Keratinocyte (primary cell): Measurements from ENCODE around the gene PHLDB3. TPM values are rescaled to one million over a fixed set of nuclear protein-coding genes. Genes with fewer than 3 reads are reported as not detected.

Experiments
- DNase-seq: peaks from one replicate; pipeline ENCODE4 v3.0.0-alpha.2; 2011; ENCODE audit warnings: low read depth, missing footprints, low spot score
- FAIRE-seq: peaks from 2 replicates; lab custom pipeline; 2011; peaks lifted over from hg19 to GRCh38; lab: Jason Lieb, UNC
- H2AFZ ChIP-seq: 2 replicates; pipeline ENCODE4 v1.6.0; 2012; ENCODE audit warnings: low read length, control low read depth, inconsistent platforms; ENCODE audit not compliant: control insufficient read depth
- H3K27ac ChIP-seq: 2 replicates; pipeline ENCODE4 v1.5.1; 2011; ENCODE audit warnings: low read length; ENCODE audit not compliant: control insufficient read depth, insufficient read depth
- H3K27me3 ChIP-seq: 3 replicates; pipeline ENCODE4 v1.6.0; 2011; ENCODE audit warnings: low read length; ENCODE audit not compliant: control insufficient read depth, insufficient read depth; ENCODE audit errors: extremely low read depth
- H3K36me3 ChIP-seq, 2 experiments: 2 replicates in 1 of 2; 3 replicates in 1 of 2; pipeline ENCODE4 v1.5.1; 2011; ENCODE audit warnings: low read length in 2 of 2, mild to moderate bottlenecking in 1 of 2; ENCODE audit not compliant: control insufficient read depth in 2 of 2, insufficient read depth in 2 of 2; ENCODE audit errors: extremely low read depth in 1 of 2
- H3K4me1 ChIP-seq: 3 replicates; pipeline ENCODE4 v1.5.1; 2011; ENCODE audit warnings: low read length; ENCODE audit not compliant: control insufficient read depth, insufficient read depth; ENCODE audit errors: extremely low read depth
- H3K4me2 ChIP-seq: 3 replicates; pipeline ENCODE4 v1.6.0; 2011; ENCODE audit warnings: low read depth, low read length; ENCODE audit not compliant: control insufficient read depth, insufficient read depth; ENCODE audit errors: extremely low read depth
- H3K4me3 ChIP-seq, 3 experiments: fragments of 200-600 bp in 1 of 3; sonication (generic) in 1 of 3; 2 replicates in 2 of 3; 3 replicates in 1 of 3; pipeline ENCODE4 v1.5.1; 2011 to 2016; ENCODE audit warnings: low read length in 3 of 3, mild to moderate bottlenecking in 3 of 3, control low read depth in 2 of 3, inconsistent platforms in 1 of 3, low read depth in 1 of 3, mixed read lengths in 1 of 3, mixed run types in 1 of 3, moderate library complexity in 1 of 3; ENCODE audit not compliant: control insufficient read depth in 2 of 3, insufficient read depth in 2 of 3; ENCODE audit errors: extremely low read depth in 1 of 3
- H3K79me2 ChIP-seq: 2 replicates; pipeline ENCODE4 v1.6.0; 2012; ENCODE audit warnings: low read length; ENCODE audit not compliant: control insufficient read depth, insufficient read depth
- H3K9ac ChIP-seq: 3 replicates; pipeline ENCODE4 v1.6.0; 2011; ENCODE audit warnings: low read length; ENCODE audit not compliant: control insufficient read depth, insufficient read depth; ENCODE audit errors: extremely low read depth
- H3K9me1 ChIP-seq: 3 replicates; pipeline ENCODE4 v1.6.0; 2011; ENCODE audit warnings: low read length; ENCODE audit not compliant: control insufficient read depth, insufficient read depth; ENCODE audit errors: extremely low read depth
- H3K9me3 ChIP-seq: 2 replicates; pipeline ENCODE4 v1.5.1; 2012; ENCODE audit warnings: low read depth, low read length; ENCODE audit not compliant: control insufficient read depth
- H4K20me1 ChIP-seq: 3 replicates; pipeline ENCODE4 v1.6.0; 2011; ENCODE audit warnings: low read length; ENCODE audit not compliant: control insufficient read depth, insufficient read depth; ENCODE audit errors: extremely low read depth
- CTCF ChIP-seq, 3 experiments: IDR thresholded peaks in 1 of 3; conservative IDR thresholded peaks in 1 of 3; optimal IDR thresholded peaks in 1 of 3; 2 replicates in 2 of 3; 3 replicates in 1 of 3; pipeline versions ENCODE3 to v1.5.1; 2011; ENCODE audit warnings: low read length in 3 of 3, mild to moderate bottlenecking in 3 of 3, moderate library complexity in 2 of 3, control low read depth in 1 of 3, inconsistent platforms in 1 of 3; ENCODE audit not compliant: insufficient read depth in 2 of 3; ENCODE audit errors: extremely low read depth in 1 of 3
- EZH2 ChIP-seq: IDR thresholded peaks from one replicate; pipeline ENCODE4 v1.6.1; 2012; ENCODE audit warnings: inconsistent platforms, mild to moderate bottlenecking, low read length, moderate library complexity
- dilution Hi-C: fragments of 300-500 bp; cut with MboI; formaldehyde crosslinking; loops from one replicate; pipeline ENCODE4 v1.7.0; 2020; ENCODE audit warnings: low sequenced_read_pairs; ENCODE audit not compliant: extremely low pct_ligation_motif_present
- polyA plus RNA-seq, 5 experiments: library from polyadenylated mRNA; depleted of rRNA in 3 of 5; stranded (reverse) in 3 of 5; stranded (forward) in 1 of 5; unstranded in 1 of 5; fragments of >200 nt; gene quantifications; 1 replicate in 1 of 5; 2 replicates in 3 of 5; 3 replicates in 1 of 5; pipeline versions ENCODE4 v1.2.1 to v1.2.3, GENCODE V29; 2011 to 2012; ENCODE audit warnings: missing spikeins in 2 of 5, low read depth in 1 of 5, low replicate concordance in 1 of 5

The PHLDB3 gene
- polyA plus RNA-seq, 1 donor (not counting 4 experiments of a cell fraction or from before 2014, with no cell fraction given): 6.7 TPM

GRCh38 chr19:43441716-43442115, 62.8 kb downstream of the PHLDB3 start:
- H3K9me3 ChIP-seq: peaks cover 2% of the 10 kb centered on the region
- no peak overlapping the region for H3K4me3 ChIP-seq
- no peaks in the 10 kb centered on the region for H3K9me1 ChIP-seq
- H3K9ac ChIP-seq: no peak overlapping the region
- FAIRE-seq (no peak), DNase-seq (no peak)
- H3K27me3 ChIP-seq: no peaks in the 10 kb centered on the region
- no peak overlapping the region for H2AFZ ChIP-seq
- no peaks in the 10 kb centered on the region for H3K36me3 ChIP-seq
- peaks cover 18% of the 10 kb centered on the region for H3K4me1 ChIP-seq
- dilution Hi-C loops: no loop called here
- no peaks in the 10 kb centered on the region for H4K20me1 ChIP-seq
- H3K79me2 ChIP-seq: no peaks in the 10 kb centered on the region
- no peak overlapping the region for H3K27ac ChIP-seq
- H3K4me2 ChIP-seq: no peak overlapping the region
- TF ChIP-seq EZH2 (no peak), CTCF (optimal IDR thresholded peaks at IDR 0.05 in 1 of 3, IDR thresholded peaks at IDR 0.05 in 1 of 3, conservative IDR thresholded peaks at IDR 0.05 in 1 of 3; ENCODE audit: extremely low read depth in 1 of 3, insufficient read depth in 2 of 3, low read length in 3 of 3) (no peak)

GRCh38 chr19:43439709-43440063, 64.9 kb downstream of the PHLDB3 start:
- Histone ChIP-seq H3K4me2 (no peak overlapping the region), H3K4me3 (no peak overlapping the region), H4K20me1 (no peaks in the 10 kb centered on the region), H3K79me2 (no peaks in the 10 kb centered on the region), H3K9me3 (peaks cover 2% of the 10 kb centered on the region), H3K4me1 (peaks cover 17% of the 10 kb centered on the region), H3K36me3 (no peaks in the 10 kb centered on the region), H3K9ac (no peak overlapping the region), H3K27ac (peak overlapping the region; percentile 57), H2AFZ (peak overlapping the region; percentile 65), H3K9me1 (no peaks in the 10 kb centered on the region), H3K27me3 (no peaks in the 10 kb centered on the region)
- DNase-seq: no peak
- dilution Hi-C loops: no loop called here
- TF ChIP-seq CTCF (optimal IDR thresholded peaks at IDR 0.05 in 1 of 3, IDR thresholded peaks at IDR 0.05 in 1 of 3, conservative IDR thresholded peaks at IDR 0.05 in 1 of 3; ENCODE audit: extremely low read depth in 1 of 3, insufficient read depth in 2 of 3, low read length in 3 of 3): no peak
- no peak for TF ChIP-seq EZH2
- peak; percentile 5 for FAIRE-seq
